NCI-H1092 (cell line): ENCODE measurements around the gene ASL.
A peak's percentile ranks its signal among the peaks of the same experiment; 100 is the strongest.
"Not testable (repeated sequence)": the region's sequence is repeated elsewhere in the genome, so short reads cannot be mapped to it uniquely, and the experiment has no call there.

ENCODE experiments used
- DNase-seq: peaks from one replicate; lab custom pipeline; 2025; lab: John Stamatoyannopoulos, UW

The ASL gene

DNA sequence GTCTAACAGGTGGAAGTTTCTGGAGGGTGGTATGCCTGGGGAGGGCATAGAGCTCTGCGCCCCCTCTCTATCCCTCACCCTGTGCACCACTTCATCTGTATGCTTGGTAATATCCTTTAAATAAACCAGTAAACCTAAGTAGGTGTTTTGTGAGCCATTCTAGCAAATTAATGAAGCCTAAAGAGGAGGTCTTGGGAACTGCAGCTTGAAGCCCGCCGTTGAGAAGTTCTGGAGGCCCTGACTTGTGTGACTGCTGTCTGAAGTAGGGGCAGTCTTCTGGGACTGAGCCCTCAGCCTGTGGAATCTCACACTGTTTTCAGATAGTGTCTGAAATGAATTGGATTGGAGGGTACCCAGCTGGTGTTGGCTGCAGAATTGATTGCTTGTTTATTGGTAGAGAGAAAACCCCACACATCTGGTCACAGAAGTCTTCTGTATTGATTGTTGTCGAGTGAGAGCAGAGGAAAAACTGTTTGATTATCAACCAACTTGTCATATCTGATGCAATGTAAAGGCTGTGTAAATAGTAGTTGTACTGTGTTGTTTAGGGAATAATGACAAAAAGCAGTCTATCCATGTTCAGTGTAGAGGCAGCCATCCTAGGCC lies 43.7 kb downstream of the ASL start:
- DNase-seq, result no peak

DNA sequence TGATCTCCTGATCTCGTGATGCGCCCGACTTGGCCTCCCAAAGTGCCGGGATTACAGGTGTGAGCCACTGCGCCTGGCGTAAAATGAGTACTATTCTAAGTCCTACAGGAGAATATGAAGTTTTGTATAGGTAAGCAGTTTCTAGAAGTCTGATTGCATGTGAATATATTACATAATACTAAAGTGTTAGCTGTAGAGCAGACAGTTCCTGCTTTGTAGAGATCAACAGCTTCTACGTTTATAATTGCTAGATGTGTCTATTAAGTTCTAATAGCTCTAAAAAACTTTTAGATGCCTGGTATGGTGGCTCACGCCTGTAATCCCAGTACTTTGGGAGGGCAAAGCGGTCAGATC lies 47.5 kb downstream of the ASL start:
- DNase-seq, result no peak

DNA sequence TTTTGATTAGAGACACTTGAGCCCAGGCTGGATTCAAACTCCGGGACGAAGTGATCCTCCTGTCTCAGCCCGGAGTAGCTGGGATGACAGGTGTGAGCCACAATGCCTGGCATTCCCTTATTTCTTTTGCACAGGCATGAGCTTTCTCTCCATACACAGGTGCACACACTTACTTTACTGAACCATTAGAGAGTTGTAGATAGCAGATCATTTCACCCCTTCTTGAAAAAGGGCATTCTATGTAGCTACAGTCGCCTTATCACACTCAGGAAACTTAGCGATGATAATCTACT lies 48.9 kb downstream of the ASL start:
- DNase-seq, result not testable (repeated sequence)

DNA sequence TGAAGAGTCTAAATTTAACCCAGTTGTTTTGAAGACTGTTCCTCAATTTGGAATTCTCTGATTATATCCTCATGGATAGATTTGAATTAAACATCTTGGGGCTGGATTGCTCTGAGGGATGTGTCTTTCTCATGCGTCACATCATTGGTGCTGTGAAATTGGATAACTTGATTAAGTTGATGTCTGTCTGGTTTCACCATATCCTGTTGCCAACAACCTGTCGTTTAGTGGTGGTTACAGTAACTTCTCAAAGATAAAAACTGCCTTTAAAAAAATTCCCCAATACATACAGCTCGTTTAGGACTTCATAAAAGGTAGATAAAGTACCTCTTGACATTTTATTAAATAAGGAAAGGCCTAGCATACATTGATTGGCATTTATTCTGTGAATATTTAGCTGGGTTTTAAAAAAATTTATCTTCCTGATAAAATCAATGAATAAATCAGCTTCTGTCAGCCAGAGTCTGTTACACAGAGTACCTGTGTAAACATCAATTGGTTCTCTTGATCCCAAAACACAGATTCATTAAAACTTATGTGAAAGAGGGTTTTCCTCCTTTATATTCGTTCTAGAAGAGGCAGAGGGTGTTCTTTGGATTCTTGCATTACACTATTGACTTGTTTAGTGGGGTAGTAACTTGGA lies 49.6 kb downstream of the ASL start:
- DNase-seq, result no peak

DNA sequence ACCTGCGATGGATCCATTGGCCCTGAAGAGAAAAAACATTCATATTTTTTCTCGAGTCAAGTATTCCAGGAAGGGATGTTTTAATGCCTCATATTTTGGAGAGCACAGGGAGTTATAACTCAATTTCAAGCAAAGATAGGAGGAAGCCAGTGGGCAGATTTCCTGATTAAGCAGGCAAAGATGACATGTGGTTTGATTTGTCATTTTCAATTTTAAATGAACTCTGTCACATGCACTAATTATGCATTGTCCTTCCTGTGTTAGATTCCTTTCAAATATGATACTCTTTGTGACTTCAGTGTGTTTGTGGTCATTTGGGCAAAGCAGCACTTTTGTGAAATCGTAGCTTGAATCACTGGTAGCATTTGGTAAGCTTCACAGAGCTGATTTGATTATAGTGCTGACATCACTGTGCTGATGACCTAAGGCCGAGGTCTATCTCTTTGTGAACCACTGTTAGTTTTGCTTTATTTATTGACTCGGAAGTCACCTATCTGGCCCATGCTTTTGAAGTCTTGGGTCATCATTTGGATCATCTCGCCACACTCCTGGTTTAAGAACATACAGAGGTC lies 50.2 kb downstream of the ASL start:
- not testable (repeated sequence) for DNase-seq

DNA sequence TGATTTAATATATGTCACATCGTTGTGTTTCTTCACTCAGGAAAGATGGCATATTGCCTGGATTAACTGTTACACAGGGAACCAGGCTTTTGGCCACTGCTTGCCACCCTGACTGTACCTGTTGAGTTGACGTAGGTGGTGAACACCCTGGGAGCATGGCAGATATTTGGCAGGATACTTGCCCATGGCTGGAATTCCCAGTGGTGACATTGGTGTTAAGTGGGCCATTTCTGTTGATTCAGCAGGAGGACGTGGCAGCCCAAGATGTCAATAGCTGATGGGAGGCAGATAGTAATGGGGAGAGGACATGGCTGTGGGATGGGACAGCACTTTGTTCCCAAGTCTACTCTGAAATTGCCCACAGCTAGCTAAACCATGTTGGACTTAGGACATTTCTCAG lies 51.6 kb downstream of the ASL start:
- not testable (repeated sequence) for DNase-seq

DNA sequence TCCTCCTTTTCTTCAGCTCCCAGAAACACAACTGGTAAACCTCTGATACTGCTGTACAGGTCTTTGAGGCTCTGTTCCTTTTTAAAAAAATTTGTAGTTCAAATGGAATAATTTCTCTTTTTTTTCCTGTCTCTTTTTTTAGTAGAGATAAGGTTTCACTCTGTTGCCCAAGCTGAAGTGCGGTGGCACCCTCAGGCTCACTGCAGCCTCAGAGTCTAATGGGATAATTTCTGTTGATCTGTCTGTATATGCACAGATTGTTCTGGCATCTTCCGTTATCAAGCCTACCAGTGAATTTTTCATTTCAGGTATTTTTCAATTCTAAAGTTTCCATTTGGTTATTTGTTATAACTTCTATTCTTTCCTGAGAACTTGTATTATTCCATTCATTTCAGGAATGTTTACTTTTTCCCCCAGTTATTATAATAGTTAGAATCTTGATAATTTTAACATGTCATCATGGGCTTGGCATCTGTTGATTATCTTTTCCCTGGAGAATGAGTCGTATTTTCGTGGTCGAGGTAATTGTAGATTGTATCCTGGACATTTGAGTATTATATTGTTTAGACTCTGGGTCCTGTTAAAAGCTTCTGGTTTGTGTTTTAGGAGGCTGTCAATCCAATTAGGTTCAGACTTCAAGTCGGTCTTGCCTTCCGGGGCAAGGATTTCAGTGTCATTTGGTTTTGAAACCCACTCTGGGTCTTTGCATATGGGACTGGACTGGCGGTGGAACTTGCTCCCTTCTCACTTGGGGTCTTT lies 63.6 kb downstream of the ASL start:
- no peak for DNase-seq

DNA sequence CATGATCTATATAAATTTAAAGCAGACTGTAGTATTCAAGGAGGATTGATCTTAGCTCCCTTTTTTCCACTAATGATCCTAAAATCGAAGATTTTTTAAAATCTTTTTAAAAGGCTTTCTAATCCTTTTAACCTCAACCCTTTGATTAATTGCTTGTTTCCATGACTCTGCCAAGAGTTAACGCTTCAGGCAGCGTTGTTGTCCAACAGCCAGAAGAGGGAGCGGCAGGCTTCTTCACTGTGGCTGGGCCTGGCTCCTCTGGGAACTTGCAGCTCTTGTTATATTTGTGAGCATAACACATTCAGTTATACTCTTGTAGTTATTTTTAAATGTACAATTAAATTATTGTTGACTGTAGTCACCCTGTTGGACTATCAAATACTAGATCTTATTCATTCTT lies 65.3 kb downstream of the ASL start:
- DNase-seq, result peak; percentile 3

DNA sequence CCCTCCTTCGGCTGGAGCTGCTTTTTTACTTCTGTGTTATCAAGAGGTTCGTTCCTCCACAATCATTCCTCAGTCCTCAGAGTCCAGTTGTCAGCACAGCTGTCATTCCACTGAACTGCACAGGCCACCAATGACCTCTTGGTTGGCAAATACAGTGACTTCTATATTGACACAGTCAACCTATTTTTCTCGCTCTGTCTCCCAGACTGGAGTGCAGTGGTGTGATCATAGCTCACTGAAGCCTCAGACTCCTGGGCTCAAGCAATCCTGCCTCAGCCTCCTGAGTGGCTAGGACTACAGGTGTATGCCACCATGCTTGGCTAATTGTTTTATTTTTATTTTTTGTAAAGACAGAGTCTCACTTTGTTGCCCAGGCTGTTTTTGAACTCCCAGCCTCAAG lies 66.7 kb downstream of the ASL start:
- no peak for DNase-seq

DNA sequence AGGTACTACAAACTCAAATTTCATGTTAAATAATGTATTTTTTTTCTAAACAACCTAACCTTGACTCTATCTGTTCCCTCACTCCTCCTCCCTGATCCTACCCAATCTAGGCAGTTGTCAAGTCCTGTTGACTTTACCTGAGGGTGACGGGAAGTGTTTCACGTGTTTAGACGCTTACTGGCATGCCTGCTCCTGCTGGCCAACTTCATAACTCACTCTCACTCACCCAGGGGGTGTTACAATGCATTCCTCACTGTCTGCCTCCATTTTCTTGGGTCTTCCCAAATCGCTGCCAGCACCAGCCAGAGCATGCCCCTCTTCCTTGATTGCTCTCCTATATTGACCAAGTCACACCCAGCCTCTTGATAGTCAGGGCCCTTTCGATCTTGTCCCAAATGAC lies 67.4 kb downstream of the ASL start:
- no peak for DNase-seq
